HepG2 (cell line): Measurements from ENCODE around the gene ZBTB20. TPM values are rescaled to one million over a fixed set of nuclear protein-coding genes. Genes with fewer than 3 reads are reported as not detected.

Source experiments
- ATAC-seq: fragments of 200-7000 bp; cut with Tn5 transposase; 3 replicates; pipeline ENCODE4 v1.9.1; 2020; ENCODE audit warnings: mild to moderate bottlenecking, moderate library complexity
- BruUV-seq: library from RNA; stranded (reverse); fragments of 400-500 nt; replicated peaks from 2 replicates; lab custom pipeline; 2021; lab: Mats Ljungman, UMichigan
- CTCF ChIA-PET: fragments of 300-600 bp; formaldehyde crosslinking; extraction: SDS; loops from one replicate; lab custom pipeline; 2021; ENCODE audit warnings: low total read pairs, inconsistent platforms, low intra/inter-chr PET ratio; lab: Yijun Ruan, JAX
- POLR2A ChIA-PET: fragments of 350-600 bp; sonication (Branson Sonifier 250); formaldehyde crosslinking; loops from one replicate; lab custom pipeline; 2020; ENCODE audit warnings: antibody characterized with exemption, inconsistent platforms; lab: Yijun Ruan, JAX
- DNase-seq: peaks from one replicate; pipeline ENCODE4 v3.0.0-alpha.2; 2015; ENCODE audit warnings: low spot score
- FAIRE-seq: peaks from 3 replicates; lab custom pipeline; 2011; peaks lifted over from hg19 to GRCh38; lab: Jason Lieb, UNC
- H2AFZ ChIP-seq: one replicate; pipeline ENCODE4 v1.6.1; 2011; ENCODE audit warnings: low read length, inconsistent platforms
- H3K27ac ChIP-seq: fragments of 300-600 bp; 3 replicates; pipeline ENCODE4 v1.8.0; 2011; ENCODE audit warnings: mixed run types, mild to moderate bottlenecking, mixed read lengths, low read length, inconsistent platforms; ENCODE audit not compliant: insufficient read depth; ENCODE audit errors: extremely low read length
- H3K27me3 ChIP-seq, 2 experiments: fragments of 200-600 bp in 1 of 2; 2 replicates in 1 of 2; 3 replicates in 1 of 2; pipeline versions ENCODE4 v1.6.0 to v1.8.0; 2011; ENCODE audit warnings: low read length in 2 of 2, mild to moderate bottlenecking in 2 of 2, moderate library complexity in 2 of 2, inconsistent platforms in 1 of 2; ENCODE audit not compliant: insufficient read depth in 2 of 2, control insufficient read depth in 1 of 2
- H3K36me3 ChIP-seq, 2 experiments: fragments of 200-600 bp in 1 of 2; replicated peaks in 1 of 2; 2 replicates in 1 of 2; 3 replicates in 1 of 2; pipeline versions ENCODE4 v1.5.1 to v1.8.0; 2011; ENCODE audit warnings: low read length in 2 of 2, inconsistent platforms in 1 of 2; ENCODE audit not compliant: insufficient read depth in 2 of 2, control insufficient read depth in 1 of 2
- H3K4me1 ChIP-seq: 2 replicates; pipeline ENCODE4 v1.5.1; 2012; ENCODE audit warnings: low read length, inconsistent platforms; ENCODE audit not compliant: insufficient read depth
- H3K4me2 ChIP-seq: 2 replicates; pipeline ENCODE4 v1.6.0; 2011; ENCODE audit warnings: low read depth, low read length, inconsistent platforms
- H3K4me3 ChIP-seq, 3 experiments: fragments of 200-600 bp in 1 of 3; sonication (generic), shearing (Covaris generic) in 1 of 3; replicated peaks in 1 of 3; 2 replicates each; pipeline ENCODE4 v1.5.1; 2011 to 2016; ENCODE audit warnings: low read length in 3 of 3, inconsistent platforms in 2 of 3, low read depth in 2 of 3, mild to moderate bottlenecking in 2 of 3, control low read depth in 1 of 3, mixed read lengths in 1 of 3; ENCODE audit not compliant: insufficient read depth in 1 of 3
- H3K79me2 ChIP-seq: one replicate; pipeline ENCODE4 v1.6.1; 2011; ENCODE audit warnings: low read length, inconsistent platforms; ENCODE audit not compliant: insufficient read depth
- H3K9ac ChIP-seq: 2 replicates; pipeline ENCODE4 v1.6.0; 2011; ENCODE audit warnings: mild to moderate bottlenecking, low read depth, low read length, inconsistent platforms; ENCODE audit not compliant: insufficient read depth
- H3K9me3 ChIP-seq: 2 replicates; pipeline ENCODE4 v1.5.1; 2012; ENCODE audit warnings: mild to moderate bottlenecking, low read length
- H4K20me1 ChIP-seq: 2 replicates; pipeline ENCODE4 v1.6.0; 2011; ENCODE audit warnings: inconsistent platforms, mild to moderate bottlenecking, low read length, moderate library complexity; ENCODE audit not compliant: insufficient read depth
- HOXA7 ChIP-seq: sonication (generic); formaldehyde crosslinking; IDR thresholded peaks from 2 replicates; pipeline ENCODE4 v1.8.1; 2022; ENCODE audit warnings: mild to moderate bottlenecking, missing genetic modification reagents, moderate library complexity
- LRRFIP1 ChIP-seq: sonication (generic); formaldehyde crosslinking; conservative IDR thresholded peaks from 2 replicates; pipeline ENCODE4 v1.4.0; 2020; ENCODE audit warnings: missing genetic modification reagents
- PCBP1 ChIP-seq: fragments of 200-400 bp; formaldehyde crosslinking; IDR thresholded peaks from 2 replicates; pipeline ENCODE4 v1.6.1; 2017; ENCODE audit warnings: mild to moderate bottlenecking, low read depth, low read length, borderline replicate concordance
- ZNF160 ChIP-seq: sonication (generic); formaldehyde crosslinking; IDR thresholded peaks from 2 replicates; pipeline ENCODE4 v1.8.0; 2022; ENCODE audit warnings: mild to moderate bottlenecking, inconsistent platforms, missing genetic modification reagents
- ZNF607 ChIP-seq: sonication (generic); formaldehyde crosslinking; IDR thresholded peaks from 2 replicates; pipeline ENCODE4 v1.5.1; 2020; ENCODE audit warnings: missing genetic modification reagents, mild to moderate bottlenecking, borderline replicate concordance
- whole genome bisulfite sequencing: methylation state at CpG from one replicate; pipeline ENCODE4 v1.1.6; 2017; ENCODE audit warnings: low lambda C conversion rate; 5-methylcytosine and 5-hydroxymethylcytosine counted together
- in situ Hi-C: cut with HindIII; loops from 2 replicates; pipeline ENCODE4 v1.10.0; 2017; ENCODE audit warnings: low pct_unique_long_range_greater_than_20kb; ENCODE audit not compliant: extremely low pct_ligation_motif_present
- intact Hi-C: fragments of 100-400 bp; cut with micrococcal nuclease; formaldehyde crosslinking; loops from one replicate; pipeline ENCODE4 v1.10.0; 2022; ENCODE audit not compliant: unreplicated experiment
- polyA plus RNA-seq, 8 experiments: library from polyadenylated mRNA; depleted of rRNA in 3 of 8; stranded (reverse) in 7 of 8; unstranded in 1 of 8; fragments of >200 nt; fragmentation: Illumina TruSeq in 4 of 8; extraction: Trizol in 4 of 8; gene quantifications; 2 replicates each; pipeline versions ENCODE4 v1.2.1 to v1.2.3, GENCODE V29; 2011 to 2016; ENCODE audit warnings: low read depth in 4 of 8, missing spikeins in 1 of 8, mixed read lengths in 1 of 8; ENCODE audit not compliant: insufficient read depth in 1 of 8
- total RNA-seq, 5 experiments: library from RNA; depleted of rRNA; stranded (reverse); fragments of >200 nt; fragmentation: Illumina TruSeq; extraction: Trizol; gene quantifications; 2 replicates each; pipeline ENCODE4 v1.2.3, GENCODE V29; 2016; ENCODE audit warnings: low read depth in 1 of 5

Gene ZBTB20
- total and polyA plus RNA-seq, 2 of the 13 experiments (the other 11 are each of a cell fraction or from before 2014, with no cell fraction given) = 1.9 to 8.8 TPM

- FAIRE-seq = no peak
- intact Hi-C loops = no loop called here
These were observed 540.8 kb downstream of the ZBTB20 start for GRCh38 chr3:114606336-114606735.

GRCh38 chr3:114600571-114600970 lies 546.5 kb downstream of the ZBTB20 start:
- H3K4me1 ChIP-seq = peaks cover 10% of the 10 kb centered on the region
- CTCF ChIA-PET = no interaction called here
- no peak overlapping the region for H3K27ac ChIP-seq
- H3K36me3 ChIP-seq = no peaks in the 10 kb centered on the region
- no peaks in the 10 kb centered on the region for H3K27me3 ChIP-seq
- no peak overlapping the region for H2AFZ ChIP-seq
- DNase-seq (no peak), ATAC-seq (no peak), FAIRE-seq (no peak)
- 94% methylated on average over 1 of the region's 1 CpG for WGBS
- H3K9me3 ChIP-seq = no peaks in the 10 kb centered on the region
- intact Hi-C loops (no loop called here), in situ Hi-C loops (no loop called here)
- H3K4me2 ChIP-seq = no peak overlapping the region
- POLR2A ChIA-PET = no interaction called here
- no peak overlapping the region for H3K9ac ChIP-seq
- no peak overlapping the region for H3K4me3 ChIP-seq
- BruUV-seq = no TSS peak
- H3K79me2 ChIP-seq = peaks cover 3% of the 10 kb centered on the region
- H4K20me1 ChIP-seq = no peaks in the 10 kb centered on the region
- TF ChIP-seq ZNF607 (CRISPR knock-in tag) = no peak

More at GRCh38 chr3:114606336-114606735, 540.8 kb downstream of the ZBTB20 start:
- no peak for ATAC-seq
- ChIA-PET CTCF (no interaction called here), POLR2A (no interaction called here)
- H2AFZ ChIP-seq = no peak overlapping the region
- H3K27ac ChIP-seq = no peak overlapping the region
- no peaks in the 10 kb centered on the region for H3K27me3 ChIP-seq
- no peak overlapping the region for H3K4me3 ChIP-seq
- peaks cover 2% of the 10 kb centered on the region for H3K79me2 ChIP-seq
- H3K4me1 ChIP-seq = no peaks in the 10 kb centered on the region
- BruUV-seq = no TSS peak
- no peaks in the 10 kb centered on the region for H4K20me1 ChIP-seq
- H3K4me2 ChIP-seq = no peak overlapping the region
- TF ChIP-seq HOXA7 (CRISPR knock-in tag) (no peak), PCBP1 (no peak), ZNF160 (no peak), LRRFIP1 (no peak)
- no peak for DNase-seq
- H3K36me3 ChIP-seq = peaks cover 0 to 2% of the 10 kb centered on the region in 2 experiments; a peak in 1 of 5 replicates
- 59% methylated on average over 2 of the region's 2 CpGs for WGBS
- in situ Hi-C loops = no loop called here
- H3K9ac ChIP-seq = no peak overlapping the region
- H3K9me3 ChIP-seq = no peaks in the 10 kb centered on the region
